GM18909 (cell line): ENCODE data around the gene MRRF.

Experiments used
- ATAC-seq: cut with Tn5 transposase; IDR thresholded peaks from one replicate; pipeline ENCODE4 v1.9.1; 2021; ENCODE audit warnings: mild to moderate bottlenecking; ENCODE audit not compliant: unreplicated experiment, poor library complexity

MRRF gene

GRCh38 chr9:122374885-122375420 lies 110.3 kb downstream of the MRRF start:
- ATAC-seq = no peak

GRCh38 chr9:122376796-122377195 lies 112.1 kb downstream of the MRRF start:
- ATAC-seq = no peak

GRCh38 chr9:122377241-122378164 lies 112.8 kb downstream of the MRRF start:
- no peak for ATAC-seq

GRCh38 chr9:122378236-122378635 lies 113.6 kb downstream of the MRRF start:
- no peak for ATAC-seq

- no peak for ATAC-seq
Measured at GRCh38 chr9:122379340-122379739, 114.7 kb downstream of the MRRF start.

- no peak for ATAC-seq
Measured at GRCh38 chr9:122380293-122380692, 115.6 kb downstream of the MRRF start.
